Measurements from ENCODE around the gene PRSS3.
"Not testable (repeated sequence)": the region's sequence is repeated elsewhere in the genome, so short reads cannot be mapped to it uniquely, and the experiment has no call there.

Gene PRSS3

GRCh38 chr9:33807156-33807555 is 11.8 kb downstream of the PRSS3 start:
- H3K4me2 ChIP-seq (ENCODE audit: low read depth, low read length, poor library complexity, severe bottlenecking); H3K27ac ChIP-seq (ENCODE audit: low read depth, low read length); H3K79me2 ChIP-seq (ENCODE audit: insufficient read depth, low read length); H3K9ac ChIP-seq (ENCODE audit: low read length); H3F3A ChIP-seq (ENCODE audit: insufficient read depth); H3K9me3 ChIP-seq (ENCODE audit: insufficient read depth, low read length); H4K20me1 ChIP-seq (ENCODE audit: low read depth, low read length); H3K27me3 ChIP-seq (ENCODE audit: low read length); H3K4me3 ChIP-seq (ENCODE audit: insufficient read depth, low read length, poor library complexity, severe bottlenecking); H3K9me2 ChIP-seq (replicated peaks; ENCODE audit: insufficient read depth, low read length); H3K36me3 ChIP-seq (ENCODE audit: low read length); H2AFZ ChIP-seq (ENCODE audit: low read depth, low read length, severe bottlenecking): not testable (repeated sequence)

- H3K79me2 ChIP-seq (ENCODE audit: insufficient read depth, low read length); H3K9me3 ChIP-seq (ENCODE audit: insufficient read depth, low read length); H3F3A ChIP-seq (ENCODE audit: insufficient read depth); H3K27ac ChIP-seq (ENCODE audit: low read depth, low read length); H3K36me3 ChIP-seq (ENCODE audit: low read length); H3K9me2 ChIP-seq (replicated peaks; ENCODE audit: insufficient read depth, low read length); H3K4me2 ChIP-seq (ENCODE audit: low read depth, low read length, poor library complexity, severe bottlenecking); H2AFZ ChIP-seq (ENCODE audit: low read depth, low read length, severe bottlenecking); H3K27me3 ChIP-seq (ENCODE audit: low read length); H3K9ac ChIP-seq (ENCODE audit: low read length); H3K4me3 ChIP-seq (ENCODE audit: insufficient read depth, low read length, poor library complexity, severe bottlenecking); H4K20me1 ChIP-seq (ENCODE audit: low read depth, low read length): not testable (repeated sequence)
These were observed 13.6 kb downstream of the PRSS3 start for GRCh38 chr9:33808979-33809322.

GRCh38 chr9:33809506-33809905 is 14.1 kb downstream of the PRSS3 start:
- Histone ChIP-seq H3K36me3 (ENCODE audit: low read length) (no peaks in the 10 kb centered on the region), H3K4me2 (ENCODE audit: low read depth, low read length, poor library complexity, severe bottlenecking) (no peak overlapping the region), H3K9ac (ENCODE audit: low read length) (no peak overlapping the region), H3K27ac (ENCODE audit: low read depth, low read length) (no peak overlapping the region), H3K27me3 (ENCODE audit: low read length) (no peaks in the 10 kb centered on the region), H4K20me1 (ENCODE audit: low read depth, low read length) (no peaks in the 10 kb centered on the region), H3K9me2 (replicated peaks; ENCODE audit: insufficient read depth, low read length) (no peaks in the 10 kb centered on the region), H3F3A (ENCODE audit: insufficient read depth) (peaks cover 15% of the 10 kb centered on the region), H3K79me2 (ENCODE audit: insufficient read depth, low read length) (0 out of 2 replicates have a peak, but pooled peaks cover 7% of the 10 kb centered on the region), H2AFZ (ENCODE audit: low read depth, low read length, severe bottlenecking) (no peak overlapping the region), H3K4me3 (ENCODE audit: insufficient read depth, low read length, poor library complexity, severe bottlenecking) (no peak overlapping the region), H3K9me3 (ENCODE audit: insufficient read depth, low read length) (no peaks in the 10 kb centered on the region)
- TF ChIP-seq CTCF (IDR thresholded peaks at IDR 0.05; ENCODE audit: insufficient read depth, low read length, poor library complexity, severe bottlenecking) (no peak), EZH2phosphoT487 (conservative IDR thresholded peaks at IDR 0.05; ENCODE audit: low read length) (no peak)

- Histone ChIP-seq H2AFZ (ENCODE audit: low read depth, low read length, severe bottlenecking) (peak overlapping the region; percentile 39), H3K4me2 (ENCODE audit: low read depth, low read length, poor library complexity, severe bottlenecking) (peak overlapping the region; percentile 61), H3K79me2 (ENCODE audit: insufficient read depth, low read length) (peaks cover 41% of the 10 kb centered on the region), H3K27ac (ENCODE audit: low read depth, low read length) (peak overlapping the region; percentile 89), H3K9ac (ENCODE audit: low read length) (peak overlapping the region; percentile 84), H3K9me2 (replicated peaks; ENCODE audit: insufficient read depth, low read length) (no peaks in the 10 kb centered on the region), H3K27me3 (ENCODE audit: low read length) (no peaks in the 10 kb centered on the region), H3K36me3 (ENCODE audit: low read length) (no peaks in the 10 kb centered on the region), H3F3A (ENCODE audit: insufficient read depth) (peaks cover 44% of the 10 kb centered on the region), H3K9me3 (ENCODE audit: insufficient read depth, low read length) (no peaks in the 10 kb centered on the region), H4K20me1 (ENCODE audit: low read depth, low read length) (no peaks in the 10 kb centered on the region), H3K4me3 (ENCODE audit: insufficient read depth, low read length, poor library complexity, severe bottlenecking) (no peak overlapping the region)
- TF ChIP-seq EZH2phosphoT487 (conservative IDR thresholded peaks at IDR 0.05; ENCODE audit: low read length): no peak
- peak; percentile 77 for TF ChIP-seq CTCF (IDR thresholded peaks at IDR 0.05; ENCODE audit: insufficient read depth, low read length, poor library complexity, severe bottlenecking)
These were observed 18.6 kb downstream of the PRSS3 start for GRCh38 chr9:33813712-33814641.

All from SU-DHL-6 (cell line).